H1 (cell line): ENCODE results near the gene LCE1D.

ENCODE experiments used
- EP300 ChIP-seq, 2 experiments: IDR thresholded peaks; 1 replicate in 1 of 2; 2 replicates in 1 of 2; pipeline ENCODE4 v1.6.1; 2011 to 2012; ENCODE audit warnings: low read depth in 2 of 2, low read length in 2 of 2, mild to moderate bottlenecking in 2 of 2, borderline replicate concordance in 1 of 2, inconsistent platforms in 1 of 2, moderate library complexity in 1 of 2
- JUN ChIP-seq: IDR thresholded peaks from 2 replicates; pipeline ENCODE4 v1.6.1; 2011; ENCODE audit warnings: low read depth, mild to moderate bottlenecking, improper control_type of control experiment, low read length
- POLR2AphosphoS5 ChIP-seq: IDR thresholded peaks from 2 replicates; pipeline ENCODE4 v1.6.1; 2011; ENCODE audit warnings: low read depth, low read length

GRCh38 chr1:152836870-152837269, 40.3 kb downstream of the LCE1D start:
- TF ChIP-seq POLR2AphosphoS5 (no peak), EP300 (IDR thresholded peaks at IDR 0.05; ENCODE audit: borderline replicate concordance in 1 of 2, low read depth in 2 of 2, low read length in 2 of 2) (no peak), JUN (no peak)
